Liver (tissue), 9 donors: ENCODE results near the gene DNA2. TPM values are rescaled to one million over a fixed set of nuclear protein-coding genes. Genes with fewer than 3 reads are reported as not detected.

Experiments used
- DNase-seq: peaks from one replicate; pipeline ENCODE4 v3.0.0-alpha.2; 2017; ENCODE audit warnings: low spot score
- H3K27ac ChIP-seq, 2 donors: one replicate each; pipeline ENCODE4 v1.7.0; 2013; ENCODE audit warnings: inconsistent platforms in 2 of 2, low read length in 2 of 2, control low read depth in 1 of 2, low read depth in 1 of 2, mild to moderate bottlenecking in 1 of 2
- H3K27me3 ChIP-seq, 4 donors: one replicate each; pipeline versions ENCODE4 v1.6.1 to v1.7.0; 2013; ENCODE audit warnings: low read length in 3 of 4, inconsistent platforms in 1 of 4, mild to moderate bottlenecking in 1 of 4, moderate library complexity in 1 of 4; ENCODE audit not compliant: control insufficient read depth in 4 of 4, insufficient read depth in 4 of 4
- H3K36me3 ChIP-seq, 4 donors: one replicate each; pipeline versions ENCODE4 v1.6.1 to v1.7.0; 2013; ENCODE audit warnings: low read length in 3 of 4, mild to moderate bottlenecking in 3 of 4, low read depth in 1 of 4, moderate library complexity in 1 of 4; ENCODE audit not compliant: control insufficient read depth in 4 of 4, insufficient read depth in 3 of 4
- H3K4me1 ChIP-seq, 4 donors: one replicate each; pipeline versions ENCODE4 v1.6.1 to v1.7.0; 2013; ENCODE audit warnings: low read length in 3 of 4, mild to moderate bottlenecking in 3 of 4, moderate library complexity in 1 of 4; ENCODE audit not compliant: control insufficient read depth in 4 of 4, insufficient read depth in 4 of 4
- H3K4me3 ChIP-seq, 3 donors: one replicate each; pipeline versions ENCODE4 v1.6.1 to v1.7.0; 2013; ENCODE audit warnings: low read length in 3 of 3, control low read depth in 1 of 3, low read depth in 1 of 3, mild to moderate bottlenecking in 1 of 3
- H3K9ac ChIP-seq, 2 donors: one replicate each; pipeline ENCODE4 v1.7.0; 2013; ENCODE audit warnings: low read length in 2 of 2, mild to moderate bottlenecking in 2 of 2, moderate library complexity in 2 of 2, control low read depth in 1 of 2, low read depth in 1 of 2
- H3K9me3 ChIP-seq, 4 donors: one replicate each; pipeline versions ENCODE4 v1.6.1 to v1.7.0; 2013; ENCODE audit warnings: low read length in 3 of 4; ENCODE audit not compliant: control insufficient read depth in 4 of 4
- EGR1 ChIP-seq, 2 donors: IDR thresholded peaks; 2 replicates each; pipeline ENCODE4 v1.6.1; 2016 to 2018; ENCODE audit warnings: antibody characterized with exemption in 2 of 2, low read depth in 2 of 2
- FOXA1 ChIP-seq: IDR thresholded peaks from 2 replicates; pipeline ENCODE4 v1.6.1; 2016; ENCODE audit warnings: antibody characterized with exemption
- FOXA2 ChIP-seq: IDR thresholded peaks from 2 replicates; pipeline ENCODE4 v1.6.1; 2016; ENCODE audit warnings: antibody characterized with exemption
- GABPA ChIP-seq, 2 donors: IDR thresholded peaks in 1 of 2; conservative IDR thresholded peaks in 1 of 2; 2 replicates each; pipeline ENCODE4 v1.6.1; 2016; ENCODE audit warnings: antibody characterized with exemption in 2 of 2, mild to moderate bottlenecking in 1 of 2, moderate library complexity in 1 of 2
- HNF4A ChIP-seq, 2 donors: conservative IDR thresholded peaks; 2 replicates each; pipeline ENCODE4 v1.6.1; 2016; ENCODE audit warnings: antibody characterized with exemption in 2 of 2, mild to moderate bottlenecking in 2 of 2
- HNF4G ChIP-seq: IDR thresholded peaks from 2 replicates; pipeline ENCODE4 v1.6.1; 2016; ENCODE audit warnings: antibody characterized with exemption
- JUND ChIP-seq, 2 donors: IDR thresholded peaks; 2 replicates each; pipeline ENCODE4 v1.6.1; 2016; ENCODE audit warnings: antibody characterized with exemption in 2 of 2
- NR2F2 ChIP-seq: IDR thresholded peaks from 2 replicates; pipeline ENCODE4 v1.6.1; 2016; ENCODE audit warnings: antibody characterized with exemption
- RAD21 ChIP-seq, 2 donors: IDR thresholded peaks; 2 replicates each; pipeline ENCODE4 v1.6.1; 2016; ENCODE audit warnings: antibody characterized with exemption in 2 of 2, mild to moderate bottlenecking in 2 of 2
- RXRA ChIP-seq, 2 donors: IDR thresholded peaks; 2 replicates each; pipeline ENCODE4 v1.6.1; 2017 to 2018; ENCODE audit warnings: antibody characterized with exemption in 2 of 2, mild to moderate bottlenecking in 1 of 2
- SP1 ChIP-seq: IDR thresholded peaks from 2 replicates; pipeline ENCODE4 v1.6.1; 2018; ENCODE audit warnings: antibody characterized with exemption, mild to moderate bottlenecking
- TAF1 ChIP-seq: conservative IDR thresholded peaks from 2 replicates; pipeline ENCODE4 v1.6.1; 2016; ENCODE audit warnings: antibody characterized with exemption, mild to moderate bottlenecking
- YY1 ChIP-seq: IDR thresholded peaks from 2 replicates; pipeline ENCODE4 v1.6.1; 2016; ENCODE audit warnings: antibody characterized with exemption, mild to moderate bottlenecking
- WGBS: extraction: QIAGEN DNeasy Blood & Tissue Kit; methylation state at CpG from one replicate; pipeline ENCODE4 v1.1.7; 2013; 5-methylcytosine and 5-hydroxymethylcytosine counted together
- polyA plus RNA-seq, 2 donors: library from polyadenylated mRNA; stranded (reverse) in 1 of 2; unstranded in 1 of 2; fragments of 200-250 nt in 1 of 2; fragments of >200 nt in 1 of 2; fragmentation: Nextera tagmentation in 1 of 2; extraction: Ambion mirVana in 1 of 2; gene quantifications; one replicate each; pipeline versions ENCODE4 v1.2.1 to v1.2.3, GENCODE V29; 2013 to 2015
- total RNA-seq, 2 donors: library from RNA; depleted of rRNA; stranded (reverse); fragments of >200 nt; gene quantifications; one replicate each; pipeline ENCODE4 v1.2.3, GENCODE V29; 2014
- TF ChIP-seq, protein P1 (sequence below): IDR thresholded peaks from 2 replicates; pipeline ENCODE4 v1.6.1; 2016; ENCODE audit warnings: antibody characterized with exemption, mild to moderate bottlenecking
- TF ChIP-seq, protein P2 (sequence below): IDR thresholded peaks from 2 replicates; pipeline ENCODE4 v1.6.1; 2016; ENCODE audit warnings: antibody characterized with exemption
- TF ChIP-seq, protein P3 (sequence below): IDR thresholded peaks from 2 replicates; pipeline ENCODE4 v1.6.1; 2016; ENCODE audit warnings: antibody characterized with exemption
- TF ChIP-seq, protein P4 (sequence below): fragments of 150-350 bp; IDR thresholded peaks from 2 replicates; pipeline ENCODE4 v1.5.1; 2017; ENCODE audit warnings: improper control_type of control experiment, low read depth, low read length; ENCODE audit not compliant: missing input control
- TF ChIP-seq, protein P5 (sequence below): IDR thresholded peaks from 2 replicates; pipeline ENCODE4 v1.6.1; 2016; ENCODE audit warnings: antibody characterized with exemption
- donor health status: healthy.
- donor health status: healthy.
- donor health status: healthy.
- donor health status: healthy.
- donor health status: healthy.

DNA2 gene
- total and polyA plus RNA-seq, 4 donors = 0.50 to 17.5 (median 4.3) TPM

DNA sequence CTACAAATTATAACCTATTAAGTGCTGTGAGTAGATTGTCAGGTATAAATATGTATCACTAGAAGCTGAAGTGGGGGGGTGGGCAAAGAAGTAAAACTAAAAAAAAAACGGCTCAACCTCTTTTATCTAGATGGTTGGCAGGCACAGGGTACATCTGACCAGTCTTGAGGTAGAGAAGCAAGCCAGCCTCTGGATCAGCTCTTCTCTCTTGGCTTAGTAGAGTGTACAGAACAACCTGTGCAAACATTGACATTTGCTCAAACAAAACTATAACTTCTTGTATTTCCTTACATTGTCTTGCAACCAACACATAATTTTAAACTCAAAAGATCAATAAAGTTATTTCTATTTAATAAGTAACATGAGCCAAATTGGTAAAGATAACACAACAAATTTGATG lies 25.6 kb downstream of the DNA2 start (continued):
- TF ChIP-seq, protein P1, sequence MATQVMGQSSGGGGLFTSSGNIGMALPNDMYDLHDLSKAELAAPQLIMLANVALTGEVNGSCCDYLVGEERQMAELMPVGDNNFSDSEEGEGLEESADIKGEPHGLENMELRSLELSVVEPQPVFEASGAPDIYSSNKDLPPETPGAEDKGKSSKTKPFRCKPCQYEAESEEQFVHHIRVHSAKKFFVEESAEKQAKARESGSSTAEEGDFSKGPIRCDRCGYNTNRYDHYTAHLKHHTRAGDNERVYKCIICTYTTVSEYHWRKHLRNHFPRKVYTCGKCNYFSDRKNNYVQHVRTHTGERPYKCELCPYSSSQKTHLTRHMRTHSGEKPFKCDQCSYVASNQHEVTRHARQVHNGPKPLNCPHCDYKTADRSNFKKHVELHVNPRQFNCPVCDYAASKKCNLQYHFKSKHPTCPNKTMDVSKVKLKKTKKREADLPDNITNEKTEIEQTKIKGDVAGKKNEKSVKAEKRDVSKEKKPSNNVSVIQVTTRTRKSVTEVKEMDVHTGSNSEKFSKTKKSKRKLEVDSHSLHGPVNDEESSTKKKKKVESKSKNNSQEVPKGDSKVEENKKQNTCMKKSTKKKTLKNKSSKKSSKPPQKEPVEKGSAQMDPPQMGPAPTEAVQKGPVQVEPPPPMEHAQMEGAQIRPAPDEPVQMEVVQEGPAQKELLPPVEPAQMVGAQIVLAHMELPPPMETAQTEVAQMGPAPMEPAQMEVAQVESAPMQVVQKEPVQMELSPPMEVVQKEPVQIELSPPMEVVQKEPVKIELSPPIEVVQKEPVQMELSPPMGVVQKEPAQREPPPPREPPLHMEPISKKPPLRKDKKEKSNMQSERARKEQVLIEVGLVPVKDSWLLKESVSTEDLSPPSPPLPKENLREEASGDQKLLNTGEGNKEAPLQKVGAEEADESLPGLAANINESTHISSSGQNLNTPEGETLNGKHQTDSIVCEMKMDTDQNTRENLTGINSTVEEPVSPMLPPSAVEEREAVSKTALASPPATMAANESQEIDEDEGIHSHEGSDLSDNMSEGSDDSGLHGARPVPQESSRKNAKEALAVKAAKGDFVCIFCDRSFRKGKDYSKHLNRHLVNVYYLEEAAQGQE = no peak

DNA sequence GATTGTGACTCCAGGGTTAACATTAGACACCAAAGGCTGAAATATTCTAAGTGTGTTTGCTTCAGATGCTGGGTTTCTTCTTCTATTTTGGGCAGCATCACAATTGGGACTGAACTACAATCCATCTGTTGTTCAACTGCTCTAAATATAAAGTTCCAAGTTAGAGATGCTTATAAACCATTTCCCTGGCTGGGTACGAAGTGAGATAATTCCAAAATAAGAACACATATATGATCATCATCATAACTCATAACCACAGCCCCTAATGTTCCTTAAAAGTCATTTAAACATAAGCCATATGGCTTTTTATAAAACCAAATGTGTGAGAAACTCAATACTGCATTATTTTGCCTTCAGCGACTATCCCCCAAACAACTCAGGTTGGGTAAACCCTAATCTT lies 28.8 kb downstream of the DNA2 start:
- WGBS = 95% methylated on average over 2 of the region's 2 CpGs
- Histone ChIP-seq H3K4me3 (no peak overlapping the region), H3K4me1 (no peaks in the 10 kb centered on the region), H3K36me3 (peaks cover 0 to 5% (median under 1%) of the 10 kb centered on the region in 4 donors), H3K27ac (no peak overlapping the region), H3K27me3 (no peaks in the 10 kb centered on the region), H3K9ac (no peak overlapping the region), H3K9me3 (no peaks in the 10 kb centered on the region)
- no peak for TF ChIP-seq JUND (IDR thresholded peaks at IDR 0.05)
- no peak for TF ChIP-seq YY1
- TF ChIP-seq NR2F2 = no peak
- no peak for TF ChIP-seq HNF4G
- TF ChIP-seq HNF4A (conservative IDR thresholded peaks at IDR 0.05) = no peak
- TF ChIP-seq, protein P2, sequence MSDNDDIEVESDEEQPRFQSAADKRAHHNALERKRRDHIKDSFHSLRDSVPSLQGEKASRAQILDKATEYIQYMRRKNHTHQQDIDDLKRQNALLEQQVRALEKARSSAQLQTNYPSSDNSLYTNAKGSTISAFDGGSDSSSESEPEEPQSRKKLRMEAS = no peak
- no peak for TF ChIP-seq RAD21 (IDR thresholded peaks at IDR 0.05)
- TF ChIP-seq, protein P3, sequence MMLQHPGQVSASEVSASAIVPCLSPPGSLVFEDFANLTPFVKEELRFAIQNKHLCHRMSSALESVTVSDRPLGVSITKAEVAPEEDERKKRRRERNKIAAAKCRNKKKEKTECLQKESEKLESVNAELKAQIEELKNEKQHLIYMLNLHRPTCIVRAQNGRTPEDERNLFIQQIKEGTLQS = no peak
- no peak for TF ChIP-seq FOXA1
- TF ChIP-seq, protein P4, sequence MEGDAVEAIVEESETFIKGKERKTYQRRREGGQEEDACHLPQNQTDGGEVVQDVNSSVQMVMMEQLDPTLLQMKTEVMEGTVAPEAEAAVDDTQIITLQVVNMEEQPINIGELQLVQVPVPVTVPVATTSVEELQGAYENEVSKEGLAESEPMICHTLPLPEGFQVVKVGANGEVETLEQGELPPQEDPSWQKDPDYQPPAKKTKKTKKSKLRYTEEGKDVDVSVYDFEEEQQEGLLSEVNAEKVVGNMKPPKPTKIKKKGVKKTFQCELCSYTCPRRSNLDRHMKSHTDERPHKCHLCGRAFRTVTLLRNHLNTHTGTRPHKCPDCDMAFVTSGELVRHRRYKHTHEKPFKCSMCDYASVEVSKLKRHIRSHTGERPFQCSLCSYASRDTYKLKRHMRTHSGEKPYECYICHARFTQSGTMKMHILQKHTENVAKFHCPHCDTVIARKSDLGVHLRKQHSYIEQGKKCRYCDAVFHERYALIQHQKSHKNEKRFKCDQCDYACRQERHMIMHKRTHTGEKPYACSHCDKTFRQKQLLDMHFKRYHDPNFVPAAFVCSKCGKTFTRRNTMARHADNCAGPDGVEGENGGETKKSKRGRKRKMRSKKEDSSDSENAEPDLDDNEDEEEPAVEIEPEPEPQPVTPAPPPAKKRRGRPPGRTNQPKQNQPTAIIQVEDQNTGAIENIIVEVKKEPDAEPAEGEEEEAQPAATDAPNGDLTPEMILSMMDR = no peak
- no peak for TF ChIP-seq TAF1
- TF ChIP-seq GABPA (IDR thresholded peaks at IDR 0.05 in 1 of 2, conservative IDR thresholded peaks at IDR 0.05 in 1 of 2) = no peak
- no peak for TF ChIP-seq SP1
- TF ChIP-seq FOXA2 = no peak
- TF ChIP-seq, protein P1 = no peak
- TF ChIP-seq RXRA (IDR thresholded peaks at IDR 0.05) = no peak
- TF ChIP-seq EGR1 (IDR thresholded peaks at IDR 0.05; ENCODE audit: low read depth in 2 of 2) = no peak
- TF ChIP-seq, protein P5, sequence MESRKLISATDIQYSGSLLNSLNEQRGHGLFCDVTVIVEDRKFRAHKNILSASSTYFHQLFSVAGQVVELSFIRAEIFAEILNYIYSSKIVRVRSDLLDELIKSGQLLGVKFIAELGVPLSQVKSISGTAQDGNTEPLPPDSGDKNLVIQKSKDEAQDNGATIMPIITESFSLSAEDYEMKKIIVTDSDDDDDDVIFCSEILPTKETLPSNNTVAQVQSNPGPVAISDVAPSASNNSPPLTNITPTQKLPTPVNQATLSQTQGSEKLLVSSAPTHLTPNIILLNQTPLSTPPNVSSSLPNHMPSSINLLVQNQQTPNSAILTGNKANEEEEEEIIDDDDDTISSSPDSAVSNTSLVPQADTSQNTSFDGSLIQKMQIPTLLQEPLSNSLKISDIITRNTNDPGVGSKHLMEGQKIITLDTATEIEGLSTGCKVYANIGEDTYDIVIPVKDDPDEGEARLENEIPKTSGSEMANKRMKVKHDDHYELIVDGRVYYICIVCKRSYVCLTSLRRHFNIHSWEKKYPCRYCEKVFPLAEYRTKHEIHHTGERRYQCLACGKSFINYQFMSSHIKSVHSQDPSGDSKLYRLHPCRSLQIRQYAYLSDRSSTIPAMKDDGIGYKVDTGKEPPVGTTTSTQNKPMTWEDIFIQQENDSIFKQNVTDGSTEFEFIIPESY = no peak
- DNase-seq = no peak
